ENCODE data around the gene CCNB3. TPM values are rescaled to one million over a fixed set of nuclear protein-coding genes. Genes with fewer than 3 reads are reported as not detected.

The CCNB3 gene
- total RNA-seq, 3 donors from 2014 or later, result 0.33 to 1.3 (median 0.59) TPM

DNA sequence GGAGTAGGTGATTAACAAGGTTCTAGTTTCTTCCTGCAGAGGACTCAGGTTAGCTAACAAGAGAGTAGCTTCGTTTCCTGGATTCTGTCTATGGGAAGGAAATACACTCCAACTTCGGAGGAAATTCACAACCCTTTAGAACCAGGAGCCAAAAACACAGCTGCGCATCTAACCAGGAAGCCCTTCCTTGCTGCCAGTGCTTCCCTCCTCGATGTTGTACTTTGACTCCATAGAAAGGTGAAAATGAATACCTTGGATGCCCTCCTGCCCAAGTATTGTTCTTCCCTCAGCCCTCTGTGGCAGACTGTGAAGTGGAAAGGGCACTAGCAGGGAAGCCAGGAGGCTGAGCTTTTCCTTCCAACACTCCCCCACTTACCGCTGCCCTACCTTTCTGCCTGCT, 38.8 kb upstream of the CCNB3 start:
- DNase-seq (ENCODE audit: low spot score in 2 of 2), result no peak
- no peak for TF ChIP-seq POLR2AphosphoS5 (IDR thresholded peaks at IDR 0.05)
- TF ChIP-seq, protein P1, sequence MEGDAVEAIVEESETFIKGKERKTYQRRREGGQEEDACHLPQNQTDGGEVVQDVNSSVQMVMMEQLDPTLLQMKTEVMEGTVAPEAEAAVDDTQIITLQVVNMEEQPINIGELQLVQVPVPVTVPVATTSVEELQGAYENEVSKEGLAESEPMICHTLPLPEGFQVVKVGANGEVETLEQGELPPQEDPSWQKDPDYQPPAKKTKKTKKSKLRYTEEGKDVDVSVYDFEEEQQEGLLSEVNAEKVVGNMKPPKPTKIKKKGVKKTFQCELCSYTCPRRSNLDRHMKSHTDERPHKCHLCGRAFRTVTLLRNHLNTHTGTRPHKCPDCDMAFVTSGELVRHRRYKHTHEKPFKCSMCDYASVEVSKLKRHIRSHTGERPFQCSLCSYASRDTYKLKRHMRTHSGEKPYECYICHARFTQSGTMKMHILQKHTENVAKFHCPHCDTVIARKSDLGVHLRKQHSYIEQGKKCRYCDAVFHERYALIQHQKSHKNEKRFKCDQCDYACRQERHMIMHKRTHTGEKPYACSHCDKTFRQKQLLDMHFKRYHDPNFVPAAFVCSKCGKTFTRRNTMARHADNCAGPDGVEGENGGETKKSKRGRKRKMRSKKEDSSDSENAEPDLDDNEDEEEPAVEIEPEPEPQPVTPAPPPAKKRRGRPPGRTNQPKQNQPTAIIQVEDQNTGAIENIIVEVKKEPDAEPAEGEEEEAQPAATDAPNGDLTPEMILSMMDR (IDR thresholded peaks at IDR 0.05), result no peak
- no peak for TF ChIP-seq POLR2A (IDR thresholded peaks at IDR 0.05)
- Histone ChIP-seq H3K9me3 (no peaks in the 10 kb centered on the region), H3K4me1 (no peaks in the 10 kb centered on the region), H3K27me3 (peaks cover 0 to 27% of the 10 kb centered on the region in 2 donors), H3K4me3 (no peak overlapping the region), H3K36me3 (no peaks in the 10 kb centered on the region), H3K27ac (no peak overlapping the region)
- intact Hi-C loops (cut with DNase I; ENCODE audit: low total_unique reads), result no loop called here

DNA sequence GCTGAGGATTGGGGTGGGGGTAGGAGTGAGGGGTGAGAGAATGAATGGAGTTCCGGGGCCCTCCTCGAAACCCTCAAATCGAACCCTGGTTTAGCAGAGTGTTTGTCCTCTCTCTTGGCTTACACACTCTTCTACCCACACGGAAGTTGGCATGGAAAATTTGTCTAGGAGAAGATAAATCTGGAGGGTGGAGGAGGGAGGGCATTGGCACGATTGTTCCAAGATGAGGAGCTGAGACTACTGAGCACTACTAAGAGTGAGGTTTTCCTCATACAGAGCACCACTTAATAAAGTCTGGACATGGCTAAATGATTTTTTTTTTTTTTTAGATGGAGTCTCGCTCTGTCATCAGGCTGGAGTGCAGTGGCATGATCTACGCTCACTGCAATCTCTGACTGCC, 37.2 kb upstream of the CCNB3 start:
- intact Hi-C loops (cut with DNase I; ENCODE audit: low total_unique reads), result no loop called here
- TF ChIP-seq POLR2A (IDR thresholded peaks at IDR 0.05) (no peak), POLR2AphosphoS5 (IDR thresholded peaks at IDR 0.05) (no peak)
- TF ChIP-seq, protein P1 (IDR thresholded peaks at IDR 0.05), result no peak
- H3K36me3 ChIP-seq, result no peaks in the 10 kb centered on the region
- no peak overlapping the region for H3K27ac ChIP-seq
- no peaks in the 10 kb centered on the region for H3K9me3 ChIP-seq
- H3K4me1 ChIP-seq, result no peaks in the 10 kb centered on the region
- DNase-seq (ENCODE audit: low spot score in 2 of 2), result no peak
- H3K27me3 ChIP-seq, result peaks cover 0 to 37% of the 10 kb centered on the region in 2 donors
- no peak overlapping the region for H3K4me3 ChIP-seq

DNA sequence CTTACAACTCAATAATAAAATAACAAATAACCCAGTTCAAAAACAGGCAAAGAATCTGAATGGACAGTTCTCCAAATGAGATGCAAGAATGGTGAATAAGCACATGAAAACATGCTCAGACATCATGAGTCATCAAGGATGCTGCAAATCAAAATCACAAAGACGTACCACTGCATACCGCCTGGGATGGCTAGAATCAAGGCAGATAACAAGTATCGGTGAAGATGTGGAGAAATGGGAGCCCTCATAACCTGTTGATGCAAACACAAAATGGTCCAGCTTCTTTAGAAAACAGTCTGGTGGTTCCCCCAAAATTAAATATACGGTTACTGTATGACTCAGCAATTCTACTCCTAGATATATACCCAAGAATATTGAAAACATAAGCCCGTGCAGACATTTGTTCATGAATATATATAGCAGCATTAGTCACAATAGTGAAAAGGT, 36.3 kb upstream of the CCNB3 start:
- H3K27me3 ChIP-seq, result peaks cover 0 to 37% of the 10 kb centered on the region in 2 donors

DNA sequence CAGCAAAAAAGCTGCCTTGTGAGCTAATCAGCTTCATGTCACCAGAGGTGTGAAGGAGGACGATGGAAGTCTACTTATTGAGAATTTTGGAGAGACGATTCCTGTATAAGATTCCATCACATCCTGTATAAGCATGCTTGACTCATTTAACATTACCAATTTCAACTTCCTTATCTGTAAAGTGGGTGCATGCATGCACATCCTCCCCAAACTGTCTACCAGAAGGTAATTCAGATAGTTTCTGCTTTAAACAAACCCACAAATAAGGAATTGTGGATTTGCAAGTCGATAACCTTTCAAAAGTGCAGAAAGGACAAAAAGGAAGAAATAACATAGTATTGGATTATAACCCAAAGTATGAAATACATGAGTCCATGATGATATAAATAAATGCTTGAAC, 34.8 kb upstream of the CCNB3 start:
- no peak for DNase-seq (ENCODE audit: low spot score in 2 of 2)
- H3K36me3 ChIP-seq, result no peaks in the 10 kb centered on the region
- H3K4me1 ChIP-seq, result no peaks in the 10 kb centered on the region
- H3K9me3 ChIP-seq, result no peaks in the 10 kb centered on the region
- H3K27me3 ChIP-seq, result peaks cover 0 to 40% of the 10 kb centered on the region in 2 donors
- no peak overlapping the region for H3K27ac ChIP-seq
- TF ChIP-seq, protein P1 (IDR thresholded peaks at IDR 0.05), result no peak
- no peak for TF ChIP-seq POLR2A (IDR thresholded peaks at IDR 0.05)
- no peak for TF ChIP-seq POLR2AphosphoS5 (IDR thresholded peaks at IDR 0.05)
- H3K4me3 ChIP-seq, result no peak overlapping the region
- intact Hi-C loops (cut with DNase I; ENCODE audit: low total_unique reads), result no loop called here

More for the DNA sequence above, 36.3 kb upstream of the CCNB3 start:
- Histone ChIP-seq H3K27ac (no peak overlapping the region), H3K4me3 (no peak overlapping the region), H3K9me3 (no peaks in the 10 kb centered on the region), H3K36me3 (no peaks in the 10 kb centered on the region), H3K4me1 (no peaks in the 10 kb centered on the region)
- DNase-seq (ENCODE audit: low spot score in 2 of 2), result no peak
- intact Hi-C loops (cut with DNase I; ENCODE audit: low total_unique reads), result no loop called here
- TF ChIP-seq POLR2A (IDR thresholded peaks at IDR 0.05), result no peak
- TF ChIP-seq POLR2AphosphoS5 (IDR thresholded peaks at IDR 0.05), result no peak
- TF ChIP-seq, protein P1 (IDR thresholded peaks at IDR 0.05), result no peak

DNA sequence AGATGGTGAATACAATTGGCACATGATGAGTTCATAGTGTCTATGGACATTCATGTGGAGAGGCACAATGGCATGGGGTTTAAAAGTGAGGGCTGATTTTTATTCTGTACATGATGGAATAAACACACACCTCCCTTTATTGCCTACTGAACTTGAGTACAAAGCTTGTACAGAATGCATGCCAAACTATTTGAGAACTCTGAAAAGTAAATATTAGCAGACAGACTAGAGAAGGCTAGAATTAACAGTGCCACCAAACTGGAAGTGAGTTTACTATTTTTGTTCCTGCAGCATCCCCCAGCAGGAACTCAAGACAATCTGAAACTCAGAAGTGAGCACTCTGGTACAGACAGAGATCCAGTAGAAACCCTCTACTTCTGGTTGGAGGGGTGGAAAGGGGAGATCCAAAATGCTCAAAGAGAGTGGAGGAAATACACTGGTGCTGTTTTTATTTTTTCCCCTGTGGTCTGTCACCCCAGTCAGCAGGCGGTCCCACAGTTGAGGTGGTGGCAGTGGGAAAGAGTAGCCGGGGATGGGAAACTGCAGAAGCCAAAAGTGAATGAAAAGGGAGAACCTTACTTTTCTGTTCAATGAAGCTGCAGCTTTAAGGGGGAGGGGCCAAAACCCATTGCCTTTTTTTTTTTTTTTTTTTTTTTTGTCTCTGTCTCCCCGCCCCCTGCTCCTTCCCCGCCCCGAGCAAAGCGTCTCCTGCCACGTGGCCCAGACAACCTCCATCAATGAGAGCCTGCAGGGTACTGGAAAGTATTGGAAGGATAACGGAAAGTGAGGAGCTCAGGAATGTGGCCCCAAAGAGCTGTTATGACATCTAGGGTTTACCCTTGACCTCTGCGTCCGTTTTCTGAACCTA, 24.3 kb upstream of the CCNB3 start:
- Histone ChIP-seq H3K36me3 (no peaks in the 10 kb centered on the region), H3K4me1 (no peaks in the 10 kb centered on the region), H3K27ac (no peak overlapping the region), H3K4me3 (no peak overlapping the region), H3K27me3 (peaks cover 0 to 73% of the 10 kb centered on the region in 2 donors), H3K9me3 (no peaks in the 10 kb centered on the region)
- no peak for TF ChIP-seq POLR2A (IDR thresholded peaks at IDR 0.05)
- TF ChIP-seq POLR2AphosphoS5 (IDR thresholded peaks at IDR 0.05), result no peak
- TF ChIP-seq, protein P1 (IDR thresholded peaks at IDR 0.05), result no peak
- intact Hi-C loops (cut with DNase I; ENCODE audit: low total_unique reads), result no loop called here
- DNase-seq (ENCODE audit: low spot score in 2 of 2), result no peak

Data from breast epithelium (tissue), 4 donors.